SK-N-SH treated with all-trans-retinoic acid at 6 μM for 48 hours (cell line): ENCODE data around the gene TNIP3.

Experiments used
- ARNTL ChIP-seq: fragments of 450-650 bp; formaldehyde crosslinking; IDR thresholded peaks from 2 replicates; pipeline ENCODE4 v1.5.0; 2020; ENCODE audit warnings: low read depth, mild to moderate bottlenecking, moderate library complexity, borderline replicate concordance
- GLIS3 ChIP-seq: fragments of 250-450 bp; sonication (Bioruptor Pico); IDR thresholded peaks from 2 replicates; pipeline ENCODE4 v1.5.0; 2020; ENCODE audit warnings: mild to moderate bottlenecking, moderate library complexity
- PATZ1 ChIP-seq: fragments of 250-450 bp; sonication (Bioruptor Pico); IDR thresholded peaks from 2 replicates; pipeline ENCODE4 v1.8.0; 2020; ENCODE audit warnings: mild to moderate bottlenecking, moderate library complexity, borderline replicate concordance
- PPARA ChIP-seq: fragments of 250-450 bp; sonication (Bioruptor Pico); IDR thresholded peaks from 2 replicates; pipeline ENCODE4 v1.5.0; 2020; ENCODE audit warnings: mild to moderate bottlenecking, borderline replicate concordance
- TCF4 ChIP-seq: fragments of 250-450 bp; sonication (Bioruptor Pico); IDR thresholded peaks from 2 replicates; pipeline ENCODE4 v1.8.0; 2021; ENCODE audit warnings: mild to moderate bottlenecking, moderate library complexity, borderline replicate concordance
- TSHZ2 ChIP-seq: fragments of 250-450 bp; sonication (Bioruptor Pico); IDR thresholded peaks from 2 replicates; pipeline ENCODE4 v1.5.0; 2020; ENCODE audit warnings: mild to moderate bottlenecking, moderate library complexity
- ZFP3 ChIP-seq: fragments of 250-450 bp; sonication (Bioruptor Pico); IDR thresholded peaks from 2 replicates; pipeline ENCODE4 v1.5.0; 2020; ENCODE audit warnings: mild to moderate bottlenecking, moderate library complexity
- ZNF565 ChIP-seq: fragments of 450-650 bp; formaldehyde crosslinking; conservative IDR thresholded peaks from 2 replicates; pipeline ENCODE4 v1.5.0; 2020; ENCODE audit warnings: low read depth, mild to moderate bottlenecking, moderate library complexity
- ZNF8 ChIP-seq: fragments of 450-650 bp; formaldehyde crosslinking; IDR thresholded peaks from 2 replicates; pipeline ENCODE4 v1.5.0; 2020; ENCODE audit warnings: mild to moderate bottlenecking, moderate library complexity

- TF ChIP-seq PPARA (CRISPR knock-in tag) (no peak), ZNF8 (CRISPR knock-in tag) (no peak), PATZ1 (no peak), ZFP3 (CRISPR knock-in tag) (no peak), TCF4 (CRISPR knock-in tag) (no peak), TSHZ2 (no peak), ARNTL (CRISPR knock-in tag) (no peak), ZNF565 (no peak), GLIS3 (CRISPR knock-in tag) (no peak)
These were observed 48.7 kb upstream of the TNIP3 start for GRCh38 chr4:121212806-121213205.
